ENCODE data around the gene LRMDA. TPM values are rescaled to one million over a fixed set of nuclear protein-coding genes. Genes with fewer than 3 reads are reported as not detected.

Gene LRMDA
- total RNA-seq, 1 donor from 2014 or later, result 0.19 TPM

GRCh38 chr10:75647675-75648074, 216.3 kb downstream of the LRMDA start:
- H3K4me3 Mint-ChIP-seq (ENCODE audit: unreplicated experiment), result no peak overlapping the region
- no peak for DNase-seq (ENCODE audit: extremely low spot score, unreplicated experiment)
- no peaks in the 10 kb centered on the region for H3K4me1 Mint-ChIP-seq (ENCODE audit: unreplicated experiment)
- no peaks in the 10 kb centered on the region for H3K36me3 Mint-ChIP-seq (ENCODE audit: unreplicated experiment)
- H3K27ac Mint-ChIP-seq (ENCODE audit: unreplicated experiment), result no peak overlapping the region
- no peak for TF ChIP-seq CTCF (IDR thresholded peaks at IDR 0.05)
- H3K27me3 Mint-ChIP-seq (ENCODE audit: unreplicated experiment), result peaks cover 36% of the 10 kb centered on the region
- peaks cover 5% of the 10 kb centered on the region for H3K9me3 Mint-ChIP-seq (ENCODE audit: unreplicated experiment)

- no peak for DNase-seq (ENCODE audit: extremely low spot score, unreplicated experiment)
- H3K4me1 Mint-ChIP-seq (ENCODE audit: unreplicated experiment), result no peaks in the 10 kb centered on the region
Measured at GRCh38 chr10:75648351-75648750, 216.9 kb downstream of the LRMDA start.

GRCh38 chr10:75648854-75649253, 217.4 kb downstream of the LRMDA start:
- peaks cover 34% of the 10 kb centered on the region for H3K27me3 Mint-ChIP-seq (ENCODE audit: unreplicated experiment)
- no peak overlapping the region for H3K27ac Mint-ChIP-seq (ENCODE audit: unreplicated experiment)
- H3K36me3 Mint-ChIP-seq (ENCODE audit: unreplicated experiment), result no peaks in the 10 kb centered on the region
- no peak overlapping the region for H3K4me3 Mint-ChIP-seq (ENCODE audit: unreplicated experiment)
- no peak for DNase-seq (ENCODE audit: extremely low spot score, unreplicated experiment)
- TF ChIP-seq CTCF (IDR thresholded peaks at IDR 0.05), result no peak
- peaks cover 5% of the 10 kb centered on the region for H3K9me3 Mint-ChIP-seq (ENCODE audit: unreplicated experiment)
- no peaks in the 10 kb centered on the region for H3K4me1 Mint-ChIP-seq (ENCODE audit: unreplicated experiment)

More at GRCh38 chr10:75648351-75648750, 216.9 kb downstream of the LRMDA start:
- H3K27me3 Mint-ChIP-seq (ENCODE audit: unreplicated experiment), result peaks cover 35% of the 10 kb centered on the region
- no peaks in the 10 kb centered on the region for H3K36me3 Mint-ChIP-seq (ENCODE audit: unreplicated experiment)
- H3K4me3 Mint-ChIP-seq (ENCODE audit: unreplicated experiment), result no peak overlapping the region
- peaks cover 5% of the 10 kb centered on the region for H3K9me3 Mint-ChIP-seq (ENCODE audit: unreplicated experiment)
- no peak overlapping the region for H3K27ac Mint-ChIP-seq (ENCODE audit: unreplicated experiment)
- no peak for TF ChIP-seq CTCF (IDR thresholded peaks at IDR 0.05)

- Mint-ChIP-seq H3K4me1 (ENCODE audit: unreplicated experiment) (no peaks in the 10 kb centered on the region), H3K9me3 (ENCODE audit: unreplicated experiment) (peaks cover 5% of the 10 kb centered on the region), H3K27ac (ENCODE audit: unreplicated experiment) (no peak overlapping the region), H3K36me3 (ENCODE audit: unreplicated experiment) (no peaks in the 10 kb centered on the region), H3K27me3 (ENCODE audit: unreplicated experiment) (peaks cover 33% of the 10 kb centered on the region), H3K4me3 (ENCODE audit: unreplicated experiment) (no peak overlapping the region)
- TF ChIP-seq CTCF (IDR thresholded peaks at IDR 0.05), result no peak
- no peak for DNase-seq (ENCODE audit: extremely low spot score, unreplicated experiment)
Measured at GRCh38 chr10:75649466-75649865, 218.0 kb downstream of the LRMDA start.

- Mint-ChIP-seq H3K4me3 (ENCODE audit: unreplicated experiment) (no peak overlapping the region), H3K27me3 (ENCODE audit: unreplicated experiment) (peaks cover 41% of the 10 kb centered on the region), H3K9me3 (ENCODE audit: unreplicated experiment) (peaks cover 5% of the 10 kb centered on the region), H3K4me1 (ENCODE audit: unreplicated experiment) (no peaks in the 10 kb centered on the region), H3K36me3 (ENCODE audit: unreplicated experiment) (no peaks in the 10 kb centered on the region), H3K27ac (ENCODE audit: unreplicated experiment) (no peak overlapping the region)
- TF ChIP-seq CTCF (IDR thresholded peaks at IDR 0.05), result no peak
- no peak for DNase-seq (ENCODE audit: extremely low spot score, unreplicated experiment)
Measured at GRCh38 chr10:75650648-75651047, 219.2 kb downstream of the LRMDA start.
